ENCODE results near the gene SMCO2.

- TF ChIP-seq POLR2AphosphoS5 (IDR thresholded peaks at IDR 0.05; ENCODE audit: low read length) (no peak), EZH2 (IDR thresholded peaks at IDR 0.05; ENCODE audit: borderline replicate concordance, control insufficient read depth, low read depth, low read length) (no peak), BACH1 (IDR thresholded peaks at IDR 0.05; ENCODE audit: borderline replicate concordance) (no peak), JUND (IDR thresholded peaks at IDR 0.05; ENCODE audit: low read depth, low read length) (no peak), E2F4 (IDR thresholded peaks at IDR 0.05; ENCODE audit: low read depth, low read length) (no peak), POLR2A (IDR thresholded peaks at IDR 0.05; ENCODE audit: low read depth, low read length) (no peak), CUX1 (IDR thresholded peaks at IDR 0.05; ENCODE audit: insufficient replicate concordance, low read depth, low read length) (no peak), CTCF (IDR thresholded peaks at IDR 0.05 in 2 of 3, conservative IDR thresholded peaks at IDR 0.05 in 1 of 3; ENCODE audit: control insufficient read depth in 2 of 3, extremely low read depth in 1 of 3, insufficient read depth in 1 of 3, low read depth in 3 of 3, low read length in 3 of 3) (no peak), ZSCAN29 (IDR thresholded peaks at IDR 0.05) (no peak), NR2C2 (IDR thresholded peaks at IDR 0.05; ENCODE audit: borderline replicate concordance, control insufficient read depth, insufficient read length, low read depth) (no peak), KDM1A (IDR thresholded peaks at IDR 0.05; ENCODE audit: borderline replicate concordance) (no peak), RB1 (IDR thresholded peaks at IDR 0.05; ENCODE audit: borderline replicate concordance) (no peak)
- TF ChIP-seq, protein P1, sequence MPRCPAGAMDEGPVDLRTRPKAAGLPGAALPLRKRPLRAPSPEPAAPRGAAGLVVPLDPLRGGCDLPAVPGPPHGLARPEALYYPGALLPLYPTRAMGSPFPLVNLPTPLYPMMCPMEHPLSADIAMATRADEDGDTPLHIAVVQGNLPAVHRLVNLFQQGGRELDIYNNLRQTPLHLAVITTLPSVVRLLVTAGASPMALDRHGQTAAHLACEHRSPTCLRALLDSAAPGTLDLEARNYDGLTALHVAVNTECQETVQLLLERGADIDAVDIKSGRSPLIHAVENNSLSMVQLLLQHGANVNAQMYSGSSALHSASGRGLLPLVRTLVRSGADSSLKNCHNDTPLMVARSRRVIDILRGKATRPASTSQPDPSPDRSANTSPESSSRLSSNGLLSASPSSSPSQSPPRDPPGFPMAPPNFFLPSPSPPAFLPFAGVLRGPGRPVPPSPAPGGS (IDR thresholded peaks at IDR 0.05; ENCODE audit: borderline replicate concordance, insufficient read depth, low read depth, low read length, poor library complexity, severe bottlenecking): peak; percentile 23
Observed at GRCh38 chr12:27534060-27534764, 87.7 kb downstream of the SMCO2 start.

Data from GM12878 (cell line).